Astrocyte (in vitro differentiated cells and primary cell): Measurements from ENCODE around the gene MAN1C1.

ENCODE experiments used
- CTCF ChIP-seq: IDR thresholded peaks from 2 replicates; pipeline ENCODE4 v1.5.1; 2011; ENCODE audit warnings: low read depth, mild to moderate bottlenecking, inconsistent platforms, low read length, moderate library complexity; ENCODE audit not compliant: insufficient read depth
- EZH2 ChIP-seq: IDR thresholded peaks from 2 replicates; pipeline ENCODE4 v1.6.1; 2012; ENCODE audit warnings: mild to moderate bottlenecking, low read length, inconsistent platforms; ENCODE audit not compliant: insufficient read depth

- TF ChIP-seq CTCF: no peak
- no peak for TF ChIP-seq EZH2
These were observed 106.8 kb downstream of the MAN1C1 start for GRCh38 chr1:25723250-25723880.
